Right lobe of liver (tissue), 4 donors: ENCODE data around the gene ILF2.

Experiments used
- POLR2A ChIP-seq: fragments of 450-650 bp; IDR thresholded peaks from one replicate; pipeline ENCODE4 v1.6.1; 2017; ENCODE audit warnings: antibody characterized with exemption, mild to moderate bottlenecking
- TF ChIP-seq, protein P1 (sequence below), 4 donors: fragments of 200-600 bp in 3 of 4; fragments of 450-650 bp in 1 of 4; IDR thresholded peaks; one replicate each; pipeline versions ENCODE4 v1.5.1 to v1.8.0; 2016 to 2022; ENCODE audit warnings: antibody characterized with exemption in 4 of 4, mild to moderate bottlenecking in 2 of 4
- donor health status: DM: no; HTN: no; CAD: no.
- donor health status: DM: no; HTN: no; CAD: no.
- donor health status: DM: no; HTN: yes; CAD: no.

DNA sequence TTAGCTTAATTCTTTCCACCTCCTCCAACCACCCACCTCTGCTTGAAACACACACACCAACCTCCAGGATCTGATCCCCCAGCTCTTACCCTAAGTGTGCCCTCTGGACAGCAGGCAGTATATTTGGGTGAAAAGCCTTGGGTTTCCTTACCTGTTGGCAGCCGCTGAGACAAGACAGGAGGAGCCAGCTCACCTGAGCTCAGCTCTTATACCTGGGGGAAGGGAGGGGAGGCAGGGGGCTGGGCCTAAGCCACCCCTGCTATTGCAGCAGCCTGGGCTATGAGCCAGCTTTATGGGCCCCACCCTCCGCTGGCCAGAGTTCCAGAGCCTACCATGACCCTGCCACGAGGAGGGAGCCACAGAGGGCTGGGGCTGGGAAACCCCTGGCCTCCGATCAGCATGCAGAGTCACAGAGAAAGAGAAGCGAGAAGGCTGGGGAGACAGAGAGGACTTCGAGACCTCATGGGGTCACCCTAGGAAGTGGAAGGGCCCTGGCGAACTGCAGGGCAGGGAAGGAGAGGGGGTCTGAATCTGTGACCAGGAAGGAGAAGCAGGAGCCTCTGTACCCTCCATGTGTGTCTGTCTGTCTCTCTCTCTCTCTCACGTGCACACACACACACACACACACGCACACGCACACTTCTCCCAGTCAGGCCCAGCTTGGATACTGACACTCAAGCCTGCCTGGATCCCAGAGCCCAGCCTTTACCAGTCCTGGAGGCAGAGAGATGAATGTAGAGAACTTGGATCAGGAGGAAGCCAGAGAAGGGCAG, 54.5 kb downstream of the ILF2 start, which contains the start of gene S100A14:
- no peak for TF ChIP-seq POLR2A
- TF ChIP-seq, protein P1, sequence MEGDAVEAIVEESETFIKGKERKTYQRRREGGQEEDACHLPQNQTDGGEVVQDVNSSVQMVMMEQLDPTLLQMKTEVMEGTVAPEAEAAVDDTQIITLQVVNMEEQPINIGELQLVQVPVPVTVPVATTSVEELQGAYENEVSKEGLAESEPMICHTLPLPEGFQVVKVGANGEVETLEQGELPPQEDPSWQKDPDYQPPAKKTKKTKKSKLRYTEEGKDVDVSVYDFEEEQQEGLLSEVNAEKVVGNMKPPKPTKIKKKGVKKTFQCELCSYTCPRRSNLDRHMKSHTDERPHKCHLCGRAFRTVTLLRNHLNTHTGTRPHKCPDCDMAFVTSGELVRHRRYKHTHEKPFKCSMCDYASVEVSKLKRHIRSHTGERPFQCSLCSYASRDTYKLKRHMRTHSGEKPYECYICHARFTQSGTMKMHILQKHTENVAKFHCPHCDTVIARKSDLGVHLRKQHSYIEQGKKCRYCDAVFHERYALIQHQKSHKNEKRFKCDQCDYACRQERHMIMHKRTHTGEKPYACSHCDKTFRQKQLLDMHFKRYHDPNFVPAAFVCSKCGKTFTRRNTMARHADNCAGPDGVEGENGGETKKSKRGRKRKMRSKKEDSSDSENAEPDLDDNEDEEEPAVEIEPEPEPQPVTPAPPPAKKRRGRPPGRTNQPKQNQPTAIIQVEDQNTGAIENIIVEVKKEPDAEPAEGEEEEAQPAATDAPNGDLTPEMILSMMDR (IDR thresholded peaks at IDR 0.05): no peak
